Activated naive CD8-positive, alpha-beta T cell treated with anti-CD3 and anti-CD28 coated beads, Interleukin-2, amount 50 U/mL, for 24 hours (primary cell): ENCODE data around the gene OLR1.

Experiments
- ATAC-seq: fragments of 150-1000 bp; cut with Tn5 transposase; one replicate; pipeline ENCODE4 v1.10.0; 2021
- DNase-seq: peaks from one replicate; pipeline ENCODE4 v3.0.0; 2021
- H3K27ac Mint-ChIP-seq: one replicate; pipeline ENCODE4 v1.8.0; 2021; ENCODE audit warnings: mild to moderate bottlenecking, mixed read lengths
- H3K27me3 Mint-ChIP-seq: one replicate; pipeline ENCODE4 v1.8.0; 2021; ENCODE audit warnings: mixed read lengths
- H3K36me3 Mint-ChIP-seq: one replicate; pipeline ENCODE4 v1.8.0; 2021; ENCODE audit warnings: low read depth, mixed read lengths
- H3K4me1 Mint-ChIP-seq: one replicate; pipeline ENCODE4 v1.8.0; 2021; ENCODE audit warnings: mixed read lengths
- H3K4me3 Mint-ChIP-seq: one replicate; pipeline ENCODE4 v1.8.0; 2021; ENCODE audit warnings: mild to moderate bottlenecking, moderate library complexity, mixed read lengths
- H3K9me3 Mint-ChIP-seq: one replicate; pipeline ENCODE4 v1.8.0; 2021; ENCODE audit warnings: mixed read lengths

OLR1 gene

DNA sequence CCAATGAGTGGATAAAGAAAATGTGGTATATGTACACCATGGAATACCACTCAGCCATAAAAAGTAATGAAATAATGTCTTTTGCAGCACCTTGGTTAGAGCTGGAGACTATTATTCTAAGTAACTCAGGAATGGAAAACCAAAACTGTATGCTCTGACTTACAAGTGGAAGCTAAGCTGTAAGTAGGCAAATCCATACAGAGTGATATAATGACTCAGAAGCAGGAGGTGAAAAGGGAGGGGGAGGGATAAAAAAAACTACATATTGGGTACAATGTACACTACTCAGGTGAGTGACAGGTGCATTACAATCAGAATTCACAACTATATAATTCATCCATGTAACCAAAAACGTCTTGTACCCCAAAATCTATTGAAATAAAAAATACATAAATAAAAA, 58.0 kb downstream of the OLR1 start:
- ATAC-seq = no peak
- Mint-ChIP-seq H3K4me1 (no peaks in the 10 kb centered on the region), H3K27me3 (peaks cover 2% of the 10 kb centered on the region), H3K27ac (no peak overlapping the region), H3K4me3 (no peak overlapping the region), H3K9me3 (no peaks in the 10 kb centered on the region), H3K36me3 (no peaks in the 10 kb centered on the region)
- no peak for DNase-seq

DNA sequence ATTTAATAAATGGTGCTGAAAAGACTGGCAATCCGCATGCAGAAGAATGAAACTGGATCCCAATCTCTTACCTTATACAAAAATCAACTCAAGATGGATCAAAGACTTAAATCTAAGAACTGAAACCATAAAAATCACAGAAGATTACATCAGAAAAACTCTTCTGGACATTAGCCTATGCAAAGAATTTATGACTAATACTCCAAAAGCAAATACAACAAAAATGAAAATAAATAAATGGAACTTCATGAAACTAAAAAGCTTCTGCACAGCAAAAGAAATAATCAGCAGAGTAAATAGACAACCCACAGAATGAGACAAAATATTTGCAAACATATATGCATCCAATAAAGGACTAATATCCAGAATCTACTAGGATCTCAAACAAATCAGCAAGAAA, 58.9 kb downstream of the OLR1 start:
- ATAC-seq (no peak), DNase-seq (no peak)
- no peaks in the 10 kb centered on the region for H3K4me1 Mint-ChIP-seq
- no peak overlapping the region for H3K4me3 Mint-ChIP-seq
- no peak overlapping the region for H3K27ac Mint-ChIP-seq
- no peaks in the 10 kb centered on the region for H3K9me3 Mint-ChIP-seq
- H3K27me3 Mint-ChIP-seq = peaks cover 2% of the 10 kb centered on the region
- H3K36me3 Mint-ChIP-seq = no peaks in the 10 kb centered on the region

DNA sequence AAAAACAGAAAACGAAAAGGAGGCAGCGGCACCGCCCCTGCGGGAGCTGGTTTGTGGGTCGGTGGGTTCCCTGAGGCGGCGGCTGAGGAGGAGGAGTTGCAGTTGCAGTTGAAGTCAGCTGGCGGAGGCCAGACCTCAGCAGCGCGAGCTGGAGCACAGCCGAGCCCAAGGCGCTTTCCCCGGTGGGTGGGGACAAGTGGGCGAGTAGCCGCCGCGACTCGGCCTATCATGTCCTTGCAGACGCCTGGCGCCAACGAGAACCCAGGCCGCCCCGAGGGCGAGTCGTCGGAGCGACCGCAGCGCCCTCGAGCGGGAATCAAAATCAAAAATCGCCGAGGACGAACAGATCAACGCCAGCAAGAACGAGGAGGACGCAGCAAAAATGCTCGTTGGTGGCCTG, 60.5 kb downstream of the OLR1 start:
- Mint-ChIP-seq H3K4me1 (no peaks in the 10 kb centered on the region), H3K27ac (no peak overlapping the region), H3K4me3 (no peak overlapping the region), H3K36me3 (no peaks in the 10 kb centered on the region), H3K27me3 (peaks cover 2% of the 10 kb centered on the region), H3K9me3 (no peaks in the 10 kb centered on the region)
- ATAC-seq (no peak), DNase-seq (no peak)

DNA sequence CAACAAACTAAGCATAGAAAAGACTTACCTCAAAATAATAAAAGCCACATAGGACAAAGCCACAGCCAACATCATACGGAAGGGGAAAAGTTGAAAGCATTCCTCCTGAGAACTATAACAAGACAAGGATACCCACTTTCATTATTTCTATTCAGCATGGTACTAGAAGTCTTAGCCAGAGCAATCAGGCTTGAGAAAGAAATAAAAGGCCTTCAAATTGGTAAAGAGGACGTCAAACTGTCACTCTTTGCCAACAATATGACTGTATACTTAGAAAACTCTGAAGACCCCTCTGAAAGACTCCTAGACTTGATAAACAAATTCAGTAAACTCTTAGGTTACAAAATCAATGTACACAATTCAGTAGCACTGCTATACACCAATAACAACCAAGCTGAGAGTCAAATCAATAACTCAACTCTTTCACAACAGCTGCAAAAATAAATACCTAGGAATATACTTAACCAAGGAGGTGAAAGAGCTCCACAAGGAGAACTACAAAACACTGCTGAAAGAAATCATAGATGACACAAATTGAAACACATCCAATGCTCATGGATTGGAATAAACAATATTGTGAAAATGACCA, 61.6 kb downstream of the OLR1 start:
- no peaks in the 10 kb centered on the region for H3K9me3 Mint-ChIP-seq
- H3K27ac Mint-ChIP-seq = no peak overlapping the region
- H3K4me1 Mint-ChIP-seq = no peaks in the 10 kb centered on the region
- ATAC-seq = no peak
- H3K4me3 Mint-ChIP-seq = no peak overlapping the region
- no peaks in the 10 kb centered on the region for H3K36me3 Mint-ChIP-seq
- peaks cover 4% of the 10 kb centered on the region for H3K27me3 Mint-ChIP-seq
- no peak for DNase-seq
